GM23338 (cell line): Measurements from ENCODE around the gene RXFP2. TPM values are rescaled to one million over a fixed set of nuclear protein-coding genes. Genes with fewer than 3 reads are reported as not detected.

Source experiments
- ATAC-seq: fragments of 200-7000 bp; cut with Tn5 transposase; 3 replicates; pipeline ENCODE4 v1.9.1; 2020
- DNase-seq: peaks from one replicate; pipeline ENCODE4 v3.0.0-alpha.2; 2015; ENCODE audit warnings: low spot score
- H2AFZ ChIP-seq: fragments of 200-600 bp; sonication (generic); 2 replicates; pipeline ENCODE4 v1.8.0; 2016; ENCODE audit warnings: antibody characterized with exemption, mild to moderate bottlenecking, moderate library complexity
- H3F3A ChIP-seq: fragments of 200-600 bp; sonication (generic); replicated peaks from 2 replicates; pipeline ENCODE4 v1.8.0; 2017; ENCODE audit warnings: antibody characterized with exemption, mixed run types, low read depth
- H3K27ac ChIP-seq: fragments of 200-600 bp; sonication (generic); 2 replicates; pipeline ENCODE4 v1.6.1; 2016; ENCODE audit warnings: low read depth
- H3K27me3 ChIP-seq: fragments of 200-600 bp; sonication (generic); 2 replicates; pipeline ENCODE4 v1.8.0; 2016; ENCODE audit warnings: mild to moderate bottlenecking, mixed run types, moderate library complexity; ENCODE audit not compliant: insufficient read depth
- H3K36me3 ChIP-seq: fragments of 200-600 bp; sonication (generic); 2 replicates; pipeline ENCODE4 v1.8.0; 2016; ENCODE audit warnings: mild to moderate bottlenecking; ENCODE audit not compliant: insufficient read depth
- H3K4me1 ChIP-seq: fragments of 200-600 bp; sonication (generic); 2 replicates; pipeline ENCODE4 v1.8.0; 2016; ENCODE audit warnings: mild to moderate bottlenecking, moderate library complexity; ENCODE audit not compliant: insufficient read depth
- H3K4me2 ChIP-seq: fragments of 200-600 bp; sonication (generic); 2 replicates; pipeline ENCODE4 v1.7.1; 2017; ENCODE audit warnings: mixed run types
- H3K4me3 ChIP-seq: fragments of 200-600 bp; sonication (generic); 2 replicates; pipeline ENCODE4 v1.6.1; 2016; ENCODE audit warnings: mixed run types
- H3K79me2 ChIP-seq: fragments of 200-600 bp; sonication (generic); replicated peaks from 2 replicates; pipeline ENCODE4 v1.8.0; 2017; ENCODE audit warnings: mild to moderate bottlenecking; ENCODE audit not compliant: insufficient read depth
- H3K9me2 ChIP-seq: fragments of 200-600 bp; sonication (generic); 2 replicates; pipeline ENCODE4 v1.8.0; 2017; ENCODE audit not compliant: insufficient read depth
- H4K20me1 ChIP-seq: fragments of 200-600 bp; sonication (generic); replicated peaks from 2 replicates; pipeline ENCODE4 v1.8.0; 2017; ENCODE audit warnings: mild to moderate bottlenecking; ENCODE audit not compliant: insufficient read depth
- H3K27ac Mint-ChIP-seq: 2 replicates; pipeline ENCODE4 v1.8.0; 2020; ENCODE audit warnings: inconsistent platforms, mild to moderate bottlenecking, moderate library complexity, mixed read lengths
- H3K27me3 Mint-ChIP-seq: 3 replicates; pipeline ENCODE4 v1.8.0; 2022; ENCODE audit warnings: low read depth, mild to moderate bottlenecking, moderate library complexity, mixed read lengths, inconsistent platforms; ENCODE audit not compliant: insufficient read depth, poor library complexity
- H3K36me3 Mint-ChIP-seq: 3 replicates; pipeline ENCODE4 v1.8.0; 2021; ENCODE audit warnings: low read depth, mild to moderate bottlenecking, inconsistent platforms, moderate library complexity, mixed read lengths
- H3K4me1 Mint-ChIP-seq: 3 replicates; pipeline ENCODE4 v1.8.0; 2020; ENCODE audit warnings: mild to moderate bottlenecking, inconsistent platforms, mixed read lengths
- H3K4me3 Mint-ChIP-seq: 3 replicates; pipeline ENCODE4 v1.8.0; 2021; ENCODE audit warnings: moderate library complexity, mild to moderate bottlenecking, inconsistent platforms, mixed read lengths
- H3K9me3 Mint-ChIP-seq: 3 replicates; pipeline ENCODE4 v1.8.0; 2020; ENCODE audit warnings: moderate library complexity, mild to moderate bottlenecking, inconsistent platforms, mixed read lengths
- POLR2AphosphoS5 ChIP-seq: IDR thresholded peaks from 2 replicates; pipeline ENCODE4 v1.6.1; 2016; ENCODE audit warnings: antibody characterized with exemption, low read depth
- STAT1 ChIP-seq: IDR thresholded peaks from one replicate; pipeline ENCODE4 v1.6.1; 2016; ENCODE audit warnings: antibody characterized with exemption; ENCODE audit not compliant: unreplicated experiment
- ZNF114 ChIP-seq: fragments of 250-450 bp; sonication (Bioruptor Pico); IDR thresholded peaks from 2 replicates; pipeline ENCODE4 v1.5.0; 2020; ENCODE audit warnings: mild to moderate bottlenecking, moderate library complexity
- ZNF462 ChIP-seq: fragments of 250-450 bp; sonication (Bioruptor Pico); IDR thresholded peaks from 2 replicates; pipeline ENCODE4 v1.5.0; 2020; ENCODE audit warnings: mild to moderate bottlenecking, moderate library complexity
- polyA plus RNA-seq: library from polyadenylated mRNA; unstranded; fragments of >200 nt; fragmentation: Nextera tagmentation; extraction: Ambion mirVana; gene quantifications from 2 replicates; pipeline ENCODE4 v1.2.1, GENCODE V29; 2016
- total RNA-seq: library from RNA; depleted of rRNA; stranded (reverse); fragments of >200 nt; shearing (Covaris generic); gene quantifications from 2 replicates; pipeline ENCODE4 v1.2.3, GENCODE V29; 2014
- TF ChIP-seq, protein P1 (sequence below): IDR thresholded peaks from one replicate; pipeline ENCODE4 v1.6.1; 2018; ENCODE audit warnings: antibody characterized with exemption; ENCODE audit not compliant: unreplicated experiment
- TF ChIP-seq, protein P2 (sequence below): IDR thresholded peaks from 2 replicates; pipeline ENCODE4 v1.6.1; 2016; ENCODE audit warnings: antibody characterized with exemption

The RXFP2 gene
- total and polyA plus RNA-seq, 2 experiments from 2014 or later = not detected

GRCh38 chr13:31846182-31846938 is 107.0 kb downstream of the RXFP2 start:
- Histone ChIP-seq H3K36me3 (no peaks in the 10 kb centered on the region), H3K27me3 (peaks cover 44% of the 10 kb centered on the region), H3F3A (no peaks in the 10 kb centered on the region), H3K79me2 (no peaks in the 10 kb centered on the region), H3K9me2 (no peaks in the 10 kb centered on the region), H4K20me1 (no peaks in the 10 kb centered on the region), H3K4me1 (peaks cover 9% of the 10 kb centered on the region; the same call in 1 of the 2 replicates), H3K4me2 (peak overlapping the region; percentile 97), H3K4me3 (peak overlapping the region; percentile 86), H2AFZ (peak overlapping the region; percentile 89; the same call in 1 of the 2 replicates), H3K27ac (no peak overlapping the region)
- no peaks in the 10 kb centered on the region for H3K36me3 Mint-ChIP-seq
- no peaks in the 10 kb centered on the region for H3K9me3 Mint-ChIP-seq
- H3K27ac Mint-ChIP-seq = no peak overlapping the region
- peak; percentile 22; the same call in 1 of the 2 replicates for TF ChIP-seq POLR2AphosphoS5
- no peak for TF ChIP-seq ZNF114
- peak overlapping the region; percentile 81 for H3K4me3 Mint-ChIP-seq
- peaks cover 4% of the 10 kb centered on the region for H3K4me1 Mint-ChIP-seq
- peaks cover 18% of the 10 kb centered on the region for H3K27me3 Mint-ChIP-seq
- peak; percentile 98 for ATAC-seq
- peak; percentile 94 for DNase-seq

- Histone ChIP-seq H2AFZ (peak overlapping the region; percentile 99), H3K4me2 (peak overlapping the region; percentile 97), H3F3A (no peaks in the 10 kb centered on the region), H3K9me2 (no peaks in the 10 kb centered on the region), H3K4me3 (peak overlapping the region; percentile 86), H3K4me1 (peaks cover 9% of the 10 kb centered on the region; the same call in 1 of the 2 replicates), H3K27me3 (peaks cover 44% of the 10 kb centered on the region), H3K36me3 (no peaks in the 10 kb centered on the region), H3K27ac (no peak overlapping the region), H4K20me1 (no peaks in the 10 kb centered on the region), H3K79me2 (no peaks in the 10 kb centered on the region)
- H3K9me3 Mint-ChIP-seq = no peaks in the 10 kb centered on the region
- DNase-seq = peak; percentile 44
- no peak overlapping the region for H3K27ac Mint-ChIP-seq
- peak overlapping the region; percentile 72 for H3K4me3 Mint-ChIP-seq
- no peaks in the 10 kb centered on the region for H3K36me3 Mint-ChIP-seq
- peak; percentile 55 for ATAC-seq
- H3K4me1 Mint-ChIP-seq = peaks cover 9% of the 10 kb centered on the region
- H3K27me3 Mint-ChIP-seq = peaks cover 18% of the 10 kb centered on the region
- TF ChIP-seq POLR2AphosphoS5 (no peak), ZNF462 (CRISPR knock-in tag) (no peak), STAT1 (no peak), ZNF114 (no peak)
- TF ChIP-seq, protein P1, sequence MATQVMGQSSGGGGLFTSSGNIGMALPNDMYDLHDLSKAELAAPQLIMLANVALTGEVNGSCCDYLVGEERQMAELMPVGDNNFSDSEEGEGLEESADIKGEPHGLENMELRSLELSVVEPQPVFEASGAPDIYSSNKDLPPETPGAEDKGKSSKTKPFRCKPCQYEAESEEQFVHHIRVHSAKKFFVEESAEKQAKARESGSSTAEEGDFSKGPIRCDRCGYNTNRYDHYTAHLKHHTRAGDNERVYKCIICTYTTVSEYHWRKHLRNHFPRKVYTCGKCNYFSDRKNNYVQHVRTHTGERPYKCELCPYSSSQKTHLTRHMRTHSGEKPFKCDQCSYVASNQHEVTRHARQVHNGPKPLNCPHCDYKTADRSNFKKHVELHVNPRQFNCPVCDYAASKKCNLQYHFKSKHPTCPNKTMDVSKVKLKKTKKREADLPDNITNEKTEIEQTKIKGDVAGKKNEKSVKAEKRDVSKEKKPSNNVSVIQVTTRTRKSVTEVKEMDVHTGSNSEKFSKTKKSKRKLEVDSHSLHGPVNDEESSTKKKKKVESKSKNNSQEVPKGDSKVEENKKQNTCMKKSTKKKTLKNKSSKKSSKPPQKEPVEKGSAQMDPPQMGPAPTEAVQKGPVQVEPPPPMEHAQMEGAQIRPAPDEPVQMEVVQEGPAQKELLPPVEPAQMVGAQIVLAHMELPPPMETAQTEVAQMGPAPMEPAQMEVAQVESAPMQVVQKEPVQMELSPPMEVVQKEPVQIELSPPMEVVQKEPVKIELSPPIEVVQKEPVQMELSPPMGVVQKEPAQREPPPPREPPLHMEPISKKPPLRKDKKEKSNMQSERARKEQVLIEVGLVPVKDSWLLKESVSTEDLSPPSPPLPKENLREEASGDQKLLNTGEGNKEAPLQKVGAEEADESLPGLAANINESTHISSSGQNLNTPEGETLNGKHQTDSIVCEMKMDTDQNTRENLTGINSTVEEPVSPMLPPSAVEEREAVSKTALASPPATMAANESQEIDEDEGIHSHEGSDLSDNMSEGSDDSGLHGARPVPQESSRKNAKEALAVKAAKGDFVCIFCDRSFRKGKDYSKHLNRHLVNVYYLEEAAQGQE = no peak
- TF ChIP-seq, protein P2, sequence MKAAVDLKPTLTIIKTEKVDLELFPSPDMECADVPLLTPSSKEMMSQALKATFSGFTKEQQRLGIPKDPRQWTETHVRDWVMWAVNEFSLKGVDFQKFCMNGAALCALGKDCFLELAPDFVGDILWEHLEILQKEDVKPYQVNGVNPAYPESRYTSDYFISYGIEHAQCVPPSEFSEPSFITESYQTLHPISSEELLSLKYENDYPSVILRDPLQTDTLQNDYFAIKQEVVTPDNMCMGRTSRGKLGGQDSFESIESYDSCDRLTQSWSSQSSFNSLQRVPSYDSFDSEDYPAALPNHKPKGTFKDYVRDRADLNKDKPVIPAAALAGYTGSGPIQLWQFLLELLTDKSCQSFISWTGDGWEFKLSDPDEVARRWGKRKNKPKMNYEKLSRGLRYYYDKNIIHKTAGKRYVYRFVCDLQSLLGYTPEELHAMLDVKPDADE = no peak
These were observed 107.8 kb downstream of the RXFP2 start for GRCh38 chr13:31846961-31847752.
